GM12801 (cell line): ENCODE results near the gene HOXA13.

Source experiments
- CTCF ChIP-seq: IDR thresholded peaks from one replicate; pipeline ENCODE4 v1.5.1; 2011; ENCODE audit warnings: control low read depth; ENCODE audit not compliant: insufficient read length; ENCODE audit errors: extremely low read depth

Gene HOXA13

GRCh38 chr7:27155816-27156507 lies 43.9 kb downstream of the HOXA13 start:
- TF ChIP-seq CTCF = no peak

GRCh38 chr7:27154901-27155815 lies 44.7 kb downstream of the HOXA13 start:
- no peak for TF ChIP-seq CTCF

GRCh38 chr7:27154369-27154768 lies 45.5 kb downstream of the HOXA13 start:
- TF ChIP-seq CTCF = no peak

GRCh38 chr7:27153526-27153925 lies 46.4 kb downstream of the HOXA13 start:
- TF ChIP-seq CTCF = no peak

- no peak for TF ChIP-seq CTCF
These were observed 47.0 kb downstream of the HOXA13 start for GRCh38 chr7:27152816-27153442.

- TF ChIP-seq CTCF = no peak
These were observed 47.7 kb downstream of the HOXA13 start, which contains the start of gene HOXA3 for GRCh38 chr7:27151931-27152815. HOXA3 (minus strand) TSS chr7:27152583; CDS start chr7:27110640, 41,943 bp downstream.
